ENCODE data around the gene CERK.

Gene CERK

GRCh38 chr22:46662226-46662625 is 75.8 kb downstream of the CERK start:
- ChIA-PET POLR2A (no interaction called here), CTCF (no interaction called here)
- no peak for TF ChIP-seq CTCF (IDR thresholded peaks at IDR 0.05; ENCODE audit: control extremely low read depth, extremely low read depth, low read depth, missing control alignments)
- no peak for DNase-seq (ENCODE audit: extremely low spot score)

GRCh38 chr22:46661221-46661851 is 76.7 kb downstream of the CERK start:
- no peak for TF ChIP-seq CTCF (IDR thresholded peaks at IDR 0.05; ENCODE audit: control extremely low read depth, extremely low read depth, low read depth, missing control alignments)
- CTCF ChIA-PET: no interaction called here
- POLR2A ChIA-PET: no interaction called here
- no peak for DNase-seq (ENCODE audit: extremely low spot score)

GRCh38 chr22:46660604-46661201 is 77.3 kb downstream of the CERK start:
- TF ChIP-seq CTCF (IDR thresholded peaks at IDR 0.05; ENCODE audit: control extremely low read depth, extremely low read depth, low read depth, missing control alignments): no peak
- CTCF ChIA-PET: no interaction called here
- no peak for DNase-seq (ENCODE audit: extremely low spot score)
- POLR2A ChIA-PET: no interaction called here

GRCh38 chr22:46659791-46660186 is 78.3 kb downstream of the CERK start:
- POLR2A ChIA-PET: no interaction called here
- DNase-seq (ENCODE audit: extremely low spot score): no peak
- CTCF ChIA-PET: no interaction called here
- TF ChIP-seq CTCF (IDR thresholded peaks at IDR 0.05; ENCODE audit: control extremely low read depth, extremely low read depth, low read depth, missing control alignments): no peak

- TF ChIP-seq CTCF (IDR thresholded peaks at IDR 0.05; ENCODE audit: control extremely low read depth, extremely low read depth, low read depth, missing control alignments): no peak
- ChIA-PET CTCF (no interaction called here), POLR2A (no interaction called here)
- no peak for DNase-seq (ENCODE audit: extremely low spot score)
Observed at GRCh38 chr22:46659059-46659790, 78.8 kb downstream of the CERK start.

- no peak for TF ChIP-seq CTCF (IDR thresholded peaks at IDR 0.05; ENCODE audit: control extremely low read depth, extremely low read depth, low read depth, missing control alignments)
- CTCF ChIA-PET: no interaction called here
- DNase-seq (ENCODE audit: extremely low spot score): no peak
- POLR2A ChIA-PET: no interaction called here
Observed at GRCh38 chr22:46657996-46658947, 79.8 kb downstream of the CERK start.
